ENCODE measurements around the gene RWDD3. TPM values are rescaled to one million over a fixed set of nuclear protein-coding genes. Genes with fewer than 3 reads are reported as not detected.

RWDD3 gene
- total and polyA plus RNA-seq, 3 experiments from 2014 or later = 11.2 to 38.3 (median 13.0) TPM

DNA sequence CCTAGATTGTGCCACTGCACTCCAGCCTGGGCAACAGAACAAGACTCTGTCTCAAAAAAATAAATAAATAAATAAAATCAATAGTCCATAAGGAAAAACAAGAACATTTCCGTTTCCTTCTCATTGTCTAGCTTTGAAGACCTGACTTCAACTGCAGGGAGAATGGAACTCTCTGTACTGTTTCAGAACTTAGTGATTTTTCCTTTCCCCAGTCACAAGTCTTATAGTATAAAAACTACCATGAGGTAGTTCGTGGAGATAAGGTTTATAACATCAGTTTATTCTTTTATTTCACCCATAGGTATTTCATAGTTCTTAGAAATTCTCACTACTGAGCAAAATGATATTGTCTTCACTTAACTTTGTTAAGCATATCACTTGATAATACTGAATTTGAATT is 11.4 kb upstream of the RWDD3 start:
- H3K36me3 ChIP-seq (ENCODE audit: insufficient read depth, low read length) = no peaks in the 10 kb centered on the region
- H3K4me3 ChIP-seq (ENCODE audit: low read length) = no peak overlapping the region
- Mint-ChIP-seq H3K4me3 (no peak overlapping the region), H3K27me3 (peaks cover 6 to 55% of the 10 kb centered on the region in 2 donors), H3K4me1 (peaks cover 0 to under 1% (median 0%) of the 10 kb centered on the region in 3 donors), H3K9me3 (peaks cover 0 to 4% (median 0%) of the 10 kb centered on the region in 5 donors), H3K27ac (no peak overlapping the region), H3K36me3 (no peaks in the 10 kb centered on the region)
- CTCF ChIA-PET = interaction anchor here (1.9 kb wide), 1 partner anchor 11 kb away, joined by 14 read pairs; the partner anchor contains the start of gene RWDD3
- DNase-seq = no peak
- H3K27ac ChIP-seq (ENCODE audit: low read depth, low read length) = no peak overlapping the region
- H3K9me3 ChIP-seq (ENCODE audit: low read length) = no peaks in the 10 kb centered on the region
- H3K27me3 ChIP-seq (ENCODE audit: insufficient read depth, low read length, poor library complexity, severe bottlenecking) = no peaks in the 10 kb centered on the region
- POLR2A ChIA-PET = no interaction called here
- no peaks in the 10 kb centered on the region for H3K4me1 ChIP-seq (ENCODE audit: insufficient read depth, low read length)

DNA sequence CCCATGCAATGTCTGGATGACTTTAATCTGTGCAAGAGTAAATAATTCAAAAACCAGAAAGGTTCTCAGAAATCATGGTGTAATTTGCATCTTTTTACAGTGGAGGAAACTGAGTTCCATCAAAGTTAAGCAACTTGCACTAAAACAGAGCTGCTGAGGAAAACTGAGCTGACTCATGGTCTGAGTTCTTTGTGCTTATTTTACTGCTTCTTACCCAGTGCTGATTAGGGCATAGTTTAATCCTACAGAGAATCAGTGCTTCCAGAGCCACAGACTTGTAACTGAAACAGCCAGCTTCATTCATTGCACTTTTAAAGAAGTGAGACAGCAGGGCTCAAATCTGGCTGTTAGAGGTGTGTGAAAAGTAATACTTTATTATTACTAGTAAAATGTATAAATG is 10.9 kb upstream of the RWDD3 start:
- peaks cover 7 to 54% of the 10 kb centered on the region in 2 donors for H3K27me3 Mint-ChIP-seq
- CTCF ChIA-PET = interaction anchor here (1.9 kb wide), 1 partner anchor 10 kb away, joined by 14 read pairs; the partner anchor contains the start of gene RWDD3

DNA sequence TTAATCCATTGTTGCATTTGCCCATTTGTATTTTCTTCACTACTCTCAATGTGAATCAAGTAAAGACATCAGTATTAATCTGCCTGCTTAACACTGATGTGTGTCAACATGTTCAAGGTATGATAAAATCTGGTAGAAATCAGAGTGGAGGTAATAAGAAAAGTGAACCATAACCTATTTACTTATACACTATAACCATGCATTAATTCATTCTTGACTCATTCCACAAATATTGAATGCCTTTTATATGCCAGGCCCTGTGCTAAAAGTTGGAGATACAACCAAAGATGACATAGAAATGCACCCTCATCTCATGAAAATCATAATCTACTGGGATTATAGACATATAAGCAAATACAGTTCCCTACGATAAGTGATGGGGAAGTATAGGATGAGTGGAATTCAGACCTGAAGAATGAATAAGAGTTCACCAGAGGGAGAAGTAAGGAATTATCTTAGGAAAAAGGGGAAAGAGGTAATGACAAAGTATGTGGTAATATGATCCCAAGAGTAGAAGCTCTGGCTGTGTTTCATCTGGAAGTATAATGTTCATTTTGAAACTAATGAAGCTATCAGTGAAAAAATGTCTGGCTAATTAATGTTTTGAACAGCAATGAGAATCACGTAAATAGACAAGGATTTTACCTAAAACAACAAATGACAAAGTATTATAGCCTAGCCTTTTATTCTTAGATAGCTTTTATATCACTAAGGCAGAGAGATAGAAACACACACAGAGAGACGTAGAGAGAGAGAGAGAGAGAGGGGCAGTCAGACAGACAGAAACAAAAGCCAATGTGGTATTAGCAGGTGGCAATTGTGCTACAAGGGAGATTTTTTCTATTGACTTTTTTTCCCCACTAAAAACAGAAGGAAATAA is 7.0 kb upstream of the RWDD3 start:
- Mint-ChIP-seq H3K4me1 (no peaks in the 10 kb centered on the region), H3K4me3 (no peak overlapping the region), H3K36me3 (no peaks in the 10 kb centered on the region), H3K27me3 (peaks cover 3 to 52% of the 10 kb centered on the region in 2 donors), H3K27ac (no peak overlapping the region), H3K9me3 (no peaks in the 10 kb centered on the region)
- CTCF ChIA-PET = interaction anchor here (1.7 kb wide), 1 partner anchor 7 kb away, joined by 6 read pairs; the partner anchor contains the start of gene RWDD3
- Histone ChIP-seq H3K27me3 (ENCODE audit: insufficient read depth, low read length, poor library complexity, severe bottlenecking) (no peaks in the 10 kb centered on the region), H3K9me3 (ENCODE audit: low read length) (no peaks in the 10 kb centered on the region), H3K27ac (ENCODE audit: low read depth, low read length) (no peak overlapping the region), H3K4me1 (ENCODE audit: insufficient read depth, low read length) (no peaks in the 10 kb centered on the region), H3K4me3 (ENCODE audit: low read length) (no peak overlapping the region), H3K36me3 (ENCODE audit: insufficient read depth, low read length) (no peaks in the 10 kb centered on the region)
- POLR2A ChIA-PET = no interaction called here
- DNase-seq = no peak

More for the DNA sequence above, 10.9 kb upstream of the RWDD3 start:
- no peak overlapping the region for H3K4me3 ChIP-seq (ENCODE audit: low read length)
- H3K27ac ChIP-seq (ENCODE audit: low read depth, low read length) = no peak overlapping the region
- no peaks in the 10 kb centered on the region for H3K27me3 ChIP-seq (ENCODE audit: insufficient read depth, low read length, poor library complexity, severe bottlenecking)
- Mint-ChIP-seq H3K9me3 (peaks cover 0 to 4% (median 0%) of the 10 kb centered on the region in 5 donors), H3K4me1 (no peaks in the 10 kb centered on the region), H3K27ac (no peak overlapping the region), H3K4me3 (no peak overlapping the region), H3K36me3 (no peaks in the 10 kb centered on the region)
- DNase-seq = no peak
- POLR2A ChIA-PET = no interaction called here
- no peaks in the 10 kb centered on the region for H3K9me3 ChIP-seq (ENCODE audit: low read length)
- H3K4me1 ChIP-seq (ENCODE audit: insufficient read depth, low read length) = no peaks in the 10 kb centered on the region
- H3K36me3 ChIP-seq (ENCODE audit: insufficient read depth, low read length) = no peaks in the 10 kb centered on the region

DNA sequence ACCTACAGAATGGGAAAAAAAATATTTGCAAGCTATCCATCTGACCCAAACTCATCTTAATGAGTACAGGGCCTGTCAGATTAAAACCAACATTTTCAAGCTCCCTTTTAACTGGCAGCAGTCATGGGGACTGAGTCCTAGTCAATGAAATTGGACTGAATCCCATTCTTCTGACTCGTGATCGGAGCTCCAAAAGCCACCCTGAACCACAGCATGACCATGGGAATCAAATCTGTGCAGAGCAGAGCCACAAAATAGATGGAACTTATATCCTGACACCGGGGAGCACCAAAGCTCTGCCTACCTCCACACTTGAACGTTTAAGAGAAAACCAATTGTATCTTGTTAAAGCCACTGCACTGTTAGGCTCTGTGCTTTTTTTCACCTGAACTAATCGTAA is 5.0 kb upstream of the RWDD3 start:
- H3K36me3 ChIP-seq (ENCODE audit: insufficient read depth, low read length) = no peaks in the 10 kb centered on the region
- H3K9me3 ChIP-seq (ENCODE audit: low read length) = no peaks in the 10 kb centered on the region
- no peak for DNase-seq
- H3K4me3 ChIP-seq (ENCODE audit: low read length) = no peak overlapping the region
- no peak overlapping the region for H3K27ac ChIP-seq (ENCODE audit: low read depth, low read length)
- H3K4me1 ChIP-seq (ENCODE audit: insufficient read depth, low read length) = peaks cover 8% of the 10 kb centered on the region
- Mint-ChIP-seq H3K9me3 (no peaks in the 10 kb centered on the region), H3K4me3 (no peak overlapping the region), H3K36me3 (peaks cover 0 to 3% (median 0%) of the 10 kb centered on the region in 3 donors), H3K27me3 (peaks cover 3 to 45% of the 10 kb centered on the region in 2 donors), H3K27ac (no peak overlapping the region), H3K4me1 (peaks cover 9 to 12% (median 12%) of the 10 kb centered on the region in 3 donors)
- ChIA-PET POLR2A (no interaction called here), CTCF (no interaction called here)
- no peaks in the 10 kb centered on the region for H3K27me3 ChIP-seq (ENCODE audit: insufficient read depth, low read length, poor library complexity, severe bottlenecking)

DNA sequence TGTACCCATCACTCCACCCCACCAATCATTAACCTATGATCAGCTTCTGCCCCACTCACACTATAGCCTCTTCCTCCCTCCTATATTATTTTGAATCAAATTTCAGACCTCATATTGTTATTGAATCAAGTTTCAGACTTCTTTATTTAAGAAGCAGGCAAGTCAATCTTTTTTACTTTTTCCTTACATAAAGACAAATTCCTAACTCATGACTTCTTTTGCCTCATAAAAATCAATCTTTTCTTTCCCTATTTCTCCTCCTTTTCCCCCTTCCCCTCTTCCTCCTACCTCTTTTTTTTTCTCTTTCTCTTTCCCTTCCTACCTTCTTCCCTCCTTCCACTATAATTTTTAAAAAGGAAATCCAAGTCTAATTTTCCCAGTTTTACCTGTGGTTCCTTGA is 4.3 kb upstream of the RWDD3 start:
- H3K27ac Mint-ChIP-seq = no peak overlapping the region
- H3K4me1 ChIP-seq (ENCODE audit: insufficient read depth, low read length) = peaks cover 11% of the 10 kb centered on the region
- H3K27me3 ChIP-seq (ENCODE audit: insufficient read depth, low read length, poor library complexity, severe bottlenecking) = no peaks in the 10 kb centered on the region
- no peak overlapping the region for H3K4me3 Mint-ChIP-seq
- H3K4me3 ChIP-seq (ENCODE audit: low read length) = no peak overlapping the region
- no peak overlapping the region for H3K27ac ChIP-seq (ENCODE audit: low read depth, low read length)
- ChIA-PET CTCF (no interaction called here), POLR2A (no interaction called here)
- peaks cover 11 to 16% (median 15%) of the 10 kb centered on the region in 3 donors for H3K4me1 Mint-ChIP-seq
- H3K9me3 Mint-ChIP-seq = no peaks in the 10 kb centered on the region
- H3K36me3 ChIP-seq (ENCODE audit: insufficient read depth, low read length) = no peaks in the 10 kb centered on the region
- peaks cover 3 to 45% of the 10 kb centered on the region in 2 donors for H3K27me3 Mint-ChIP-seq
- H3K36me3 Mint-ChIP-seq = peaks cover 0 to 6% (median 0%) of the 10 kb centered on the region in 3 donors
- H3K9me3 ChIP-seq (ENCODE audit: low read length) = no peaks in the 10 kb centered on the region
- DNase-seq = no peak

DNA sequence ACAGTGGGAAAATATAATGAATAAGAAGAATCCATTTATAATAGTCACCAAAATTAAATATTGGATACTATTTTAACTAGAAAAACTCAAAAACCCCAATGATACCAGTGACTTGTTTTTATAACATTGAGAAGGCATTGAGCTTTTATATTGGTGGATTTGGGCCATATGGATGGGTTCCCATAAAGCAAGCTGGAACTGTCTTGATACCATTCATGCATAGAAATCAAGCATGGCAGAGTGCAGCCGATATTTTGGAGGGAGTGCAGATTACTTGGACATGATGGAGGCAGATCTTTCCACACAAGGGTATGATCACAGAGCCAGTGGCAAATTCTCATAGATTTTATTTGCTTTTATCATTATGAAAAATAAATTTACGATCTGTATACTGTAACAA is 3.8 kb upstream of the RWDD3 start:
- Mint-ChIP-seq H3K4me1 (peaks cover 12 to 18% (median 16%) of the 10 kb centered on the region in 3 donors), H3K9me3 (no peaks in the 10 kb centered on the region), H3K36me3 (peaks cover 0 to 6% (median 0%) of the 10 kb centered on the region in 3 donors), H3K27ac (no peak overlapping the region), H3K4me3 (peak overlapping the region in 2 of 7 donors; percentile 3 to 49), H3K27me3 (peaks cover 3 to 45% of the 10 kb centered on the region in 2 donors)
- Histone ChIP-seq H3K4me3 (ENCODE audit: low read length) (no peak overlapping the region), H3K9me3 (ENCODE audit: low read length) (no peaks in the 10 kb centered on the region), H3K36me3 (ENCODE audit: insufficient read depth, low read length) (no peaks in the 10 kb centered on the region), H3K4me1 (ENCODE audit: insufficient read depth, low read length) (peaks cover 11% of the 10 kb centered on the region), H3K27me3 (ENCODE audit: insufficient read depth, low read length, poor library complexity, severe bottlenecking) (no peaks in the 10 kb centered on the region), H3K27ac (ENCODE audit: low read depth, low read length) (no peak overlapping the region)
- DNase-seq = no peak
- ChIA-PET CTCF (no interaction called here), POLR2A (no interaction called here)

- CTCF ChIA-PET = no interaction called here
- H3K4me3 ChIP-seq (ENCODE audit: low read length) = no peak overlapping the region
- peaks cover 0 to 7% (median 0%) of the 10 kb centered on the region in 3 donors for H3K36me3 Mint-ChIP-seq
- H3K4me1 ChIP-seq (ENCODE audit: insufficient read depth, low read length) = peaks cover 11% of the 10 kb centered on the region
- no peak overlapping the region for H3K27ac ChIP-seq (ENCODE audit: low read depth, low read length)
- no peaks in the 10 kb centered on the region for H3K9me3 ChIP-seq (ENCODE audit: low read length)
- H3K27ac Mint-ChIP-seq = no peak overlapping the region
- no peak for DNase-seq
- H3K4me1 Mint-ChIP-seq = peaks cover 16 to 22% (median 20%) of the 10 kb centered on the region in 3 donors
- POLR2A ChIA-PET = no interaction called here
- H3K4me3 Mint-ChIP-seq = peak overlapping the region in 1 of 7 donors; percentile 10
- peaks cover 3 to 45% of the 10 kb centered on the region in 2 donors for H3K27me3 Mint-ChIP-seq
- H3K36me3 ChIP-seq (ENCODE audit: insufficient read depth, low read length) = no peaks in the 10 kb centered on the region
- no peaks in the 10 kb centered on the region for H3K27me3 ChIP-seq (ENCODE audit: insufficient read depth, low read length, poor library complexity, severe bottlenecking)
- no peaks in the 10 kb centered on the region for H3K9me3 Mint-ChIP-seq
Observed at GRCh38 chr1:95230768-95231191, 3.2 kb upstream of the RWDD3 start.

DNA sequence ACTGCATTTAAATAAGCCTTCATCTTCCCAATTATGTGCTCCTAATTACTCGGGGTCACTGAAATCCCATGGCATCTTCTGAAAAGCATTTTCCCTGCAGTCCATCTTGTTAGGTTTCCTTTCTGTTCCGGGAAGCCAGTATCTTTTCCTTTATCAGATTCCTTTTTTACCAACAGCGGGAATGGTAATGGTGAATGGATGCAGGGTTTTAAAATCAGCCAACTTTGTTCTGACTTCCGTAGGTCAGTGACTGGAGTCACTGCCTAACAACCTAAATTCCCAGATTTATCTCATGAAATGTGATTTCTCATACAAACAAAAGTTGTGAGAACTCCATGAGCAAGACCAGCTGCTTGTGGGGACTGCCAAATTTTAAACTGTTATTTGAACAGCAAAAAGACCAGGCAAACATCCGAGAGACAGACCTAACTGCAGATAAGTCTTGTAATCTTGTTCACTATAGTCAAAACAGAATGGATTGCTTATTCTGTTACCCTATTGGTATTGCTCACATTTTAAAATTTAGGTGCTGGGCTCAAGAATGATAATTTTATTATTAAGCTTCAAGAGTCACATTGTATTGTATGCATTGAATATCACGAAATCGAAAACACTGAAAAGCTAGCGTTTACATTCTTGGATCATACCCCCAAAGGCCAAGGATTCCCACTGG is 1.2 kb upstream of the RWDD3 start:
- peak overlapping the region; percentile 62 to 98 (median 88) for H3K27ac Mint-ChIP-seq
- Histone ChIP-seq H3K27ac (ENCODE audit: low read depth, low read length) (no peak overlapping the region), H3K36me3 (ENCODE audit: insufficient read depth, low read length) (peaks cover 1% of the 10 kb centered on the region), H3K4me1 (ENCODE audit: insufficient read depth, low read length) (peaks cover 19% of the 10 kb centered on the region), H3K4me3 (ENCODE audit: low read length) (peak overlapping the region; percentile 82), H3K9me3 (ENCODE audit: low read length) (no peaks in the 10 kb centered on the region), H3K27me3 (ENCODE audit: insufficient read depth, low read length, poor library complexity, severe bottlenecking) (no peaks in the 10 kb centered on the region)
- H3K36me3 Mint-ChIP-seq = peaks cover 0 to 12% (median 8%) of the 10 kb centered on the region in 3 donors
- no peaks in the 10 kb centered on the region for H3K9me3 Mint-ChIP-seq
- peaks cover 0 to 34% of the 10 kb centered on the region in 2 donors for H3K27me3 Mint-ChIP-seq
- POLR2A ChIA-PET = no interaction called here
- H3K4me3 Mint-ChIP-seq = peak overlapping the region; percentile 87 to 96 (median 89)
- H3K4me1 Mint-ChIP-seq = peaks cover 32 to 41% (median 40%) of the 10 kb centered on the region in 3 donors
- CTCF ChIA-PET = interaction anchor here (1.4 to 3.4 kb wide), 6 partner anchors 9 to 191 kb away, joined by 4 to 39 read pairs (median 10); partner anchors contain the start of gene TLCD4
- DNase-seq = no peak

All from CD8-positive, alpha-beta memory T cell (primary cell).